Stimulated activated CD8-positive, alpha-beta memory T cell treated with anti-CD3 and anti-CD28 coated beads, Interleukin-15, amount 100 ng/mL, for 48 hours (primary cell): ENCODE results near the gene NPY1R.

Source experiments
- DNase-seq, 2 donors: peaks; one replicate each; pipeline ENCODE4 v3.0.0-alpha.2; 2020; ENCODE audit warnings: low read depth in 2 of 2

NPY1R gene

DNA sequence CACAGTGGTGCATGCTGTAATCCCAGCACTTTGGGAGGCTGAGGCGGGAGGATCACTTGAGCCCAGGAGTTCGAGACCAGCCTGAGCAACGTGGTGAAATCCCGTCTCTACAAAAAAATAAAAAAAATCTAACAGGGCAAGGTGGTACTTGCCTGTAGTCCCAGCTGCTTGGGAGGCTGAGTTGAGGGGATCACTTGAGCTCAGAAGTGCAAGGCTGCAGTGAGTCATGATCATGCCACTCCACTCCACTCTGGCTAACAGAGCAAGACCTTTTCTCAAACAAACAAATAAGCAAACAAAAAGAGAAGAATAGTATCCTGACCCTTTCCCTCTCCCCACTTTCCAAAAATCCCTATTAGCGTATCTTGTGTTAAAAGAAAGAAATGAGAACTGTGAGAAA is 52.7 kb downstream of the NPY1R start:
- no peak for DNase-seq

DNA sequence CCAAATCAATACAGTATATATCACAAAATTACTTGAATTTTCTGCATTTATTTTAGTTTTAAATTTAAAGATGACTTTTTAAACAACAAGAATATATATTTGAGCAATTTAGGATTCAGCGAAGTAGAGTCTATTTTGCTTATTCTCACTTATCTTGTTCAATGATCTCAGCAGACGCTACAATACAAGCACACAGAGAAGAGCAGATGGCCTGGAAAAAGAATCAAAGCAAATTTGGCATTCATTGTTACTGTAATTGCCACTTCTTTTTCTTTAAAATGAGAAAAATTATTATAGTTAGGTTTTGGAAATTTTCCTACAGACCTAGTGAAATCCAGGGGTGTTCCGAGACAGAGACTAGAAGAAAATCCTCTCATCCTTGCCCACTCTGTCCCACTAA is 57.5 kb downstream of the NPY1R start:
- DNase-seq, result no peak
